Activated naive CD4-positive, alpha-beta T cell treated with Interleukin-2 at 50 U/mL for 16 hours (primary cell): ENCODE data around the gene CSNK2A1.
"Not testable (repeated sequence)": the region's sequence is repeated elsewhere in the genome, so short reads cannot be mapped to it uniquely, and the experiment has no call there.

Experiments
- DNase-seq: peaks from one replicate; pipeline ENCODE4 v3.0.0-alpha.2; 2020

CSNK2A1 gene

DNA sequence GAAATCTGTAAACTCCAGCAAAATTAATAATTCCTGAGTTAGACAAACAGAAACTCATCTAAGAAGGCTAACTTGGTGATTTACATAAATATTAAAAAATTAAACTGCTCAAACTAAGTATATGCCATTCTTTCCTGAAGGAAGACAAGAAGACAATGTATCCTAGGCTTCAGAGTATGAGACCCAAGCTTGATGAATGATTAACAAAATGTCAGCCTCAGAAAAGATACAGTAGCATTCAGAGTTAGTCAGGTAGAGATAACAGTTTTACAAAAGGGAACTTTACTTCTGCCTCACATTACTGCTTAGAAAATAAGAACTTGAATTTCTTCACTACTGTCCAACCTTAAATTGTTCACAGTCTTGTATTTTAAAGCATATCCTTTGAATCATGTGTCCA lies 12.0 kb downstream of the CSNK2A1 start:
- DNase-seq, result no peak

DNA sequence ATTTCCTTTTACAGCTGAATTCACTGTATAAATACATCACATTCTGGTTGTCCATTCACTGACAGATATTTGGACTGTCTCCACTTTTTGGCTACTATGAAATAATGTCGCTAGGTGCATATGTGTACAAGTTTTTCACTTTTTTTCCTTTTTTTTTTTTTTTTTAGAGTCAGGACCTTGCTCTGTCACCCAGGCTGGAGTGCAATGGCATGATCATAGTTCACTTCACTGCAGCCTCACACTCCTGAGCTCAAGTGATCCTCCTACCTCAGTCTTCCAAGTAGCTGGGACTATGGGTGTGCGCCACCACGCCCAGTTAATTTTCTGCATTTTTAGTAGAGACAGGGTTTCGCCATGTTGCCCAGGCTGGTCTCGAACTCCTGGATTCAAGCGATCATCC lies 13.3 kb downstream of the CSNK2A1 start:
- DNase-seq, result no peak

DNA sequence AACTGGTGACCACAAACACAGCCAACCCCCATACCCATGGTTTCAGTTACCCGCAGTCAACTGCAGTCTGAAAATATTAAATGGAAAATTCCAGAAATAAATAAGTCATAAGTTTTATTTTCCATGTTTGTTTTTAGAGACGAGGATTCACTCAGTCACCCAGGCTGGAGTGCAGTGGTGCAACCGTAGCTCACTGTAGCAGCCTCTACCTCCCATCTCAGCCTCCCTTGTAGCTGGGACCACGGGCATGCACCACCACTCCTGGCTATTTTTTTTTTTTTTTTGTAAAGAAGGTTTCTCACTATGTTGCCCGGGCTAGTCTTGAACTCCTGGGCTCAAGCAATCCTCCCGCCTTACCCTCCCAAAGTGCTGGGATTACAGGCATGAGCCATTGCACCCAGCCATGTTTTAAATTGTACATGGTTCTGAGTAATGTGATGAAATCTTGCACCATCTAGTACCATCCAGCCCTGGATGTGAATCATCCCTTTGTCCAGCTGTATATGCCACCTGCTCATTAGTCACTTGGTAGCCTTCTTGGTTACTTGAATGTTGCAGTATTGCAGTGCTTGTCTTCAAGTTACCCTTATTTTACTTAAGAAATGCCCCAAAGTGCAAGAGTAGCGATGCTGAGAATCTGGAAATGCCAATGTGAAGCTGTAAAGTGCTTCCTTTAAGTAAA lies 14.5 kb downstream of the CSNK2A1 start:
- DNase-seq, result no peak

DNA sequence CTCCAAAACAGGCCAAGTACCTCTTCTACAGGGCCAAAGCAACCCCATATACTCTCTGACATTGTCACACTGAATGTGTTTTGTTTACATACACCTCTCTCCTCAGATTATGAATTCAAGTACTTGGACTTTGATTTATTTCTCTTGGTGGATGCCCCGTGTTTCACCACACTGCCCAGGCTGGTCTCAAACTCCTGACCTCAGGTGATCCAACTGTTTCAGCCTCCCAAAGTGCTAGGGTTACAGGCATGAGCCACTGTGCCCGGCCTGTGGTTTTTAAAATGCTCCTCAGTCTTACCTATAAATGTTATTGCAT lies 16.1 kb downstream of the CSNK2A1 start:
- DNase-seq, result no peak

DNA sequence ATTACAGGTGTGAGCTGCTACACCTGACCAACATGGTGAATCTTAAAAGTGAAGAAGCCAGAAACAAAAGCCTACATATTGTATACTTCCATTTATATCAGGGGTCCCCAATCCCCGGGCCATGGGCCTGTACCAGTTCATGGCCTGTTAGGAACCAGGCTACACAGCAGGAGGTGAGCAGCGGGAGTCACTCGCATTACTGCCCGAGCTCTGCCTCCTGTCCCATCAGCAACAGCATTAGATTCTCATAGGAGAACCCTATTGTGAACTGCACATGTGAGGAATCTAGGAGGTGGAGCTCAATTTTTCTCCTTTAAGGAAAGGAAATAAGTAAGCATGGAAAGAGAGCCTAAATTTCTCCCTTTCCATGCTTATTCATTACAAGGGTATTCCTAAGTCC lies 21.7 kb downstream of the CSNK2A1 start:
- no peak for DNase-seq

DNA sequence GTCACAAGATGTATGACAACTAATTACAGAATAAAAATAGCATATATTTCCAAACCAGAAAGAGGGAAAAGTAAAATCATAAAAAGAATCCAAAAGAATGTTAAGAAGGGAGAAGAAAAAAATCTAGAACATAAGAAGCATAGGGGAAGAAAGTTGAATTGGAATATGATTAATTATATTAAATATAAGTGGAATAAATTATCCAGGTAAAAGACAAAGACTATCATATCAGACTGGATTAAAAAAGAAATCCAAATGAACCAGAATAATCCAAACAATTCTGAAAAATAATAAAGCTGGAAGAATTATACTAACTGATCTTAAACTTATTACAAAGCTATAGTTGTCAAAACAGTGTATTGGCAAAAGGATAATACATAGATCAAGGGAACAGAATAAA lies 23.6 kb downstream of the CSNK2A1 start:
- no peak for DNase-seq

DNA sequence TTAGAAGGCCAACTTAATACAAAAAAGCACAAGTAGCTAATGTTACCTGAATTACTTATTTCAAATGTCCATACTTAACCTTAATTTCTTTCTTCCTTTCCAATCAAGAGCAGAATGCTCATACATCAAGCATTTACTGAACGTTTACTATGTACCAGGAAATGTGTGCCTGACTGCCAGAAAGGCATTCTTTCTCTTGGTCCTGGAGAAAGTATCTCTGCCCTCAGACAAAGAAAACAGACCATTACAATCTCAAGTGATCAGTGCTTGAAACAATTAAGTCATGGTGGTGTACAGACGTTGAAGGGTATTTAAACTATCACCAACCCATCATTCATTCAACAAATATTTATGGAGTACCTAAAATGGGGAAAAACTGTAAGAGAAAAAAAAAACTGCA lies 26.4 kb downstream of the CSNK2A1 start:
- DNase-seq, result no peak

DNA sequence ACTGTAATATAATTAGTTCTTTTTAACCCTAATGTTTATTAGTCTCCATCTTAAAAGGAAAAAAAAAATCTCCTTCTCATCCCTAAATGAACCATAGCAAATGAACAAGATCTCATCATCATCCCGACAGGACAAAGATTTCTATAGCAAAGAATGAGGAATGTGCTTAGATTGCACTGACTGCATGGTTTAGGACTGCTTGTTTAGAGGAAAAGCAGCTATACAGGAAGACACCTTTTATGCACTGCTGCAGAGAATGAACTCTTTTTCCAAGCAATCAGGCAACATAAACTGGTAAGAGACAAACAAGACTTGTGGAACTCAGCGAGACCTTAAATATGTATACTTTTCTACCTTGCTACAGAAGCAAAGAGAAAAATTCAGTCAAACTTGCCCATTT lies 26.8 kb downstream of the CSNK2A1 start:
- no peak for DNase-seq

DNA sequence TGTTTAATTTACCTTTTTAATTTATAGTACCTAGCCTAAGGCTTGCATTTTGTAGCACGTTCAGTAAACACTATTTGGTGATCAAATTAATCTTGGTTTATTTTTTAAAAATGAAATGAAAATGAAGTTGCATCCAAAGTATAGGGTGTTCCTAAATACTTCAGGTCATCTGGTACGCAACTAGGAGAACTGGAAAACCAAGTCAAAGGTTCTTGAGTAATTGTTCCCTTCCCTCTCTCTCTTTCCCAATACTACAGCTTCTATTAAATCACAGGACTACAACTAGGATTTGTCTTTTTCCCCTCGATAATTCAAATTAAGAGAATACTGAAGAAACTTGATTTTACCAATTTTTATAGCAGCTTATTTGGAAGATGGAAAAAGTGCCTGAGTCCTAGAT lies 27.9 kb downstream of the CSNK2A1 start:
- DNase-seq, result no peak

DNA sequence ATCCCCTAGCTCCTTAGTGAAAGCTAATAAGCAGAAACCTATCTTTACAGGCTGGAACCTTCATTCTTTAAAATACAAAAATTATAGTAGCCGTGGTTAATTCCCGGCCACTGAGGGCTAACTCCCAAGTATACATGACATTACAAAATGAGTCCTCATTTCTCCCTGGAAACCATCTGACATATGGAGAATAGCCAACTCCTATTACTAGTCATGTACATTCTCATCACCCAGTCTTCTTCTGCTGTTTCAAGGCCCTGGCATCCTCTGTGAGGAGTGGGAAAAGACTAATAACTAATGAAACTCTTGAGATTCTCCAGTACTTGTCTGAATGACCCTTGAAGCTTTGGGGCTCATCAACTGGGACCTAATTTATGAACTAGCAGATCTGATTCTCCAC lies 30.2 kb downstream of the CSNK2A1 start:
- DNase-seq, result no peak

DNA sequence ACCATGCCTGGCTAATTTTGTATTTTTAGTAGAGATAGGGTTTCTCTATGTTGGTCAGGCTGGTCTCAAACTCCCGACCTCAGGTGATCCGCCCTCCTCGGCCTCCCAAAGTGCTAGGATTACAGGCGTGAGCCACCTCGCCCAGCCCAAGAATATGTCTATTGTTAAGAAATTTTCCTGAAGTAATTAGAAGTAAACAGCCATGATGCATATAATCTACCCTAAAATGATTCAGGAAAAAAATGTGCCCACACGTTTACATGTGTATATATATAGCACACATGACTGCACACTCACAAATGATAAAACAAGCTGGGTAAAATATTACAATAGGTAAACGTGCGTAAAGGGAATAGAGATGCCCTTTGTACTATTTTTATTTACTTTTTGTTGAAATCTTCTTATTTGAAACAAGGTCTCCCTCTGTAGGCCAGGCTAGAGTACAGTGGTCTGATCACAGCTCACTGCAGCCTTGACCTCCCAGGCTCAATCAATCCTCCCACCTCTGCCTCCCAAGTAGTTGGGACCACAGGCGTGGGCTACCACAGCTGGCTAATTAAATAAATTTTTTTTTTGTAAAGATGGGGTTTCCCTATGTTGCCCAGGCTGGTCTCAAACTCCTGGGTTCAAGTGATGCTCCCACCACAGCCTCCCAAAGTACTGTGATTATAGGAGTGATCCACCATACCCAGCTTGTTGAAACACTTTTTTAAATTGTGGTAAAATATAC lies 33.1 kb downstream of the CSNK2A1 start:
- DNase-seq, result not testable (repeated sequence)

DNA sequence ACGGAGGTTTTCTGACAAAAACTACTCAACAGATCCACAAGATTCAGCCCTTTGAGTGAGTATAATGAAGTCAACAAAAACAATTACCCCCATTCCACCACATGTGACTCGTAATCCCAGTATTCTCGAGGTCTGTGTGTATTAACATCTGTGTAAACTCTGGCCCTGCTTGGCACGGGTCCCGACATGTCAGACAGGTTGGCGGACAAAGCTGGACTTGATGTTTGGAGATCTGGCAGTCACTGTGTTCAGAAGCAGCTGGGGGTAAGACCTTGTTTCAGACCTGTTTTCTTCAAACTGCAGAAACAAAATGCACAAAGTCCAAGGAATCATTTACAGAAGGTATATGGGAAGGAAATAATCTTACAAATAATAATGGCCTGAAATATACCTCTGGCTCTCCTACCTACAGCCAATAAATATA lies 35.2 kb downstream of the CSNK2A1 start:
- not testable (repeated sequence) for DNase-seq

DNA sequence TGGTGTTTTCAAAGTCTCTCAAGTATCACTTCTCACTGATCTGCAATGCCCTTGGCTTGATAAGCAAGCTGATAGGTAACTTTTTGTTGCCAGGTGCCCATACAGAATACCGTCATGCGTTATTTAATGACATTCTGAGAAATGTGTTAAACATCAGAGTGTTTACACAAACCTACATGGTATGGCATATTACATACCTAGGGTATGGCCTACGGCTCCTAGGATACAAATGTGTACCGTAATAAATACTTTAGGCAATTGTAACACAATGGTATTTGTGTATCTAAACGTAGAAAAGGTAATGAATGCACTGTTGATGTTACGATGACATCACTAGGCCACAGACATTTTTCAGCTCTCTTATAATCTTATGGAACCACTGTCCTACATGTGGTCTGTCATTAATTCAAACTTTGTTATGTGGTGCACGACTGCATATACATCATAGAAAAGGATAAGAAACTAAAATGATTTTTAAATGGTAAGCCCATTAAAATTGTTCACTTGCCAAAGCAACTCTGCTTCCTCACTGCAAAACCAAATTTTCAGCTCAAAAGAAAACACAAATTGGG lies 35.7 kb downstream of the CSNK2A1 start:
- no peak for DNase-seq

DNA sequence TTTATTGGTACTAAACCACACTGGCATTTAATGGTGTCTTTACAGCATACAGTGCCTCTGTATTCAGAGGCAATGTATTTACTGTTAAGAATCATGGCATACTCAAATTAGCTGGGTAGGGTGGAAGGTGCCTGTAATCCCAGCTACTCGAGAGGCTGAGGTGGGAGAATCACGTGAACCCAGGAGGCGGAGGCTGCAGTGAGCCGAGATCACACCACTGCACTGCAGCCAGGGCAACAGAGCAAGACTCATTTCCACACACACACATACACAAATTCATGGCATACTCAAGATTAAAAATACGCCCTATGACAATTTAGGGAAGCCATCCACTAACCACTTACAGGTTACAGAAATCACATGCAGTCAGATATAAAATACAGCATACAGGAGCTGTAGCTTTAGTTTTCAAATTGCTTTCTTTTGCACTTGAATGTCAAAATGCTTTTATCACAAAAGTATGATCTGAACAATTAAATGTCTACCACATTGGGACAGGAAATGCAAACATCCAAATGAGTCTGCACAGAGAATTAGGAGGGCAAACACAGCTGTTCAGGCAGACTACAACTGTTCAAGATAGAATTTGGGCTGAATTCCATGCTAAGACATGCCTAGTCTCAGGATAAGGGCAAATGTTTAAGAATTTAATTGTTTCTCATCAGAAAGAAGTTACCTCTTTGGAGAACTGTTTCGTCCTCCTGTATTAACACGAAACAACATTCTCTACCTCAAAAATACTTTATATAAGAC lies 36.4 kb downstream of the CSNK2A1 start:
- no peak for DNase-seq

DNA sequence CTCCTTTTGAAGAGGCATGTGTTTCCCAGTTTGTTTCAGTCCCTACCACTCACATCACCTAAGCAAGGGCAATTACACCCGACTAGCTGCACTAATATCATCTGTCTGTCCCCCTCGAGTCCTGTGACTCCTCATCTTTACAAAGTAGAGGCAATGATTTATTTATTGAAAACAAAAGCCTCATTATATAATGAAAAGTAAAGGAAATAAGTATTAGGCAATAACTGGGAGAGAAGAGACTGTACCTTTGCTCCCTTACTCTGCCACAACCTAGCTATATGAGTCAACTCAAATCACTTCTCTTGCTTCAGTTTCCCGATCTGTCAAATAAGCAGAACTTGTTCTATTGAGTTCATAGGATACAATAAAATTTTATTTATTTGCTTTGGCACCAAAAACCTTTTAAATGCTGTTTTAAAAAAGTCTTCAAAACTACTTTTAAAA lies 38.9 kb downstream of the CSNK2A1 start:
- DNase-seq, result no peak

DNA sequence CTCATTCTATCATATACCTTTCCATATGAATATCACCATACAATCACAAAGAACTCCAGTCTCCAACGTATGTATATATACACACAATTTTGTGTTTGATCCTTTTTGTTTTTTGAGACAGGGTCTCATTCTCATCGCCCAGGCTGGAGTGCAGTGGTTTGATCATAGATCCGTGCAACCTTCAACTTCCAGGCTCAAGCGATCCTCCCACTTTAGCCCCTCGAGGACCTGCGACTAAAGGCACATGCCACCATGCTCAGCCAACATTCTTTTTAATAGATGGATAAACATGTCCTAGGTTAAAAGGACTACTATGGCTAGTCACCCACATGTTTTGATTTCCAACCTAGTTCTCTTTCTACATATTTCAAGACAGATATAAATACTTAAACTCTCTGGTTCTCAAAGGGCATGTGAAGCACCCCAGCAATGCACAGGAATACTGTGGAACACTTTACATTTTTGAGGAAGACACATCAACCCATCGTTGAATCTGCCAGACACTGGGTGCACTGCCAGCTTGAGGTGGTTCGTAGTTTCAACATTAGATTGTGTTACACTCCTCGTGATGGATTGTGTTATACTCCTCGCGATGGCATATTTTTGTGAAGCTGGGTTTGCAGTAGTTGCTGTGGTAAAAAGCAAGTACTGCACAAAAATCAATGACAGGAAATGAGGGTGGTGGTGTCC lies 40.4 kb downstream of the CSNK2A1 start:
- DNase-seq, result no peak

DNA sequence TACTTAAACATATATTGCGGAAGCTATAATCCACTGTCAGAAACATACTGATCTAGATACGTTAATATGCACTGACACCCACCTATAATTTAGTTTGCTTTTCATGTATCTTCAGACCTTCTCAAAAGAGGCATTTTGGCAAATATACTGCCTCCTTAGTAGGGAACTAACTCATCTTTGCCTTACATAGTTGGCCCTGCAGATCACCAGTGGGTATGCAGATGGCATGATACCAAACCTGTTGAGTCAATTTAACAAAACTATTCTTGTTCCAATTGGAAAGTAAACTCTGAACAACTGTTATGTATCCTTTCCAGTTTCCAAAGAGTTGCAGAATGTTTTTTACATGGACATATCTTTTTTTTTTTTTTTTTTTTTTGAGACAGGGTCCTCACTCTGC lies 45.6 kb downstream of the CSNK2A1 start:
- no peak for DNase-seq

DNA sequence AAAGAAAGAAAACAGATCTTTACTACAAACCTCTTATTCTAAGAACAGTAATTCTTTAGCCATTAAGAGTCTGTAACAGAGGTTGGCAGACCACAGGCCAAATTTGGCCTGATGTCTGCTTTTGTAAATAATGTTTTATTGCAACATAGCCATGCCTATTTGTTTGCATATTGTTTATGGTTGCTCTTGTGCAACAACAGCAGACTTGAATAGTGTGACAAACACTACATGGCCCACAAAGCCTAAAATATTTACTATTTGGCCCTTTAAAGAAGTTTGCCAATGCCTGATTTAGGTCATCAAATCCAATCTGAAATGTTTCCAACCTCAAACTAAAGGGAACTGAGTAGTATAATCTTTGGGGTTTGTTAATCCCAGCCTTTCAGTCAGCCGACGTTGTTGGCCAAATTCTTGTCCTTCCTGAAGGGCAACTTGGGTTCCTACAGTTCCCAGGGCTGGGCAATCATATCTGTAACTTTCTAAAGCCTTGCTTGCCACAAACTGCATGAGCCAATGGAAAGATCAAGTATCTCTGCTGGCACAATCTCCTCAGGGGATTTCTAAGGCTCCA lies 47.4 kb downstream of the CSNK2A1 start:
- DNase-seq, result no peak

DNA sequence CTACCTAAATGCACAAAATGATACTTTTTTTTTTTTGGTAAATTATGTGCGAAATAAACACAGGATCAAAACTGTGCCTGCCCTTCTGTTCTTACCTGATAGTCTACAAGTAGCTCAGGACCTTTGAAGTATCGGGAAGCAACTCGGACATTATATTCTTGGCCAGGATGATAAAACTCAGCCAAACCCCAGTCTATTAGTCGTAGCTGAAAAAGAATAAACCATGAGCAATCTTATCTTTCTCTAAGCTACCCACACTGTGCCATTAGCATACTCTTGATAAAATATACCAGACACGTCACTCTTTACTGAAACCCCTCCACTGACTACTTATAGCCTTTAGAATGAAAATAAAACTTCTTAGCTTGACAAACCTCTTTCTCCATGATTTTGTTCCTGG lies 51.4 kb downstream of the CSNK2A1 start:
- DNase-seq, result no peak

DNA sequence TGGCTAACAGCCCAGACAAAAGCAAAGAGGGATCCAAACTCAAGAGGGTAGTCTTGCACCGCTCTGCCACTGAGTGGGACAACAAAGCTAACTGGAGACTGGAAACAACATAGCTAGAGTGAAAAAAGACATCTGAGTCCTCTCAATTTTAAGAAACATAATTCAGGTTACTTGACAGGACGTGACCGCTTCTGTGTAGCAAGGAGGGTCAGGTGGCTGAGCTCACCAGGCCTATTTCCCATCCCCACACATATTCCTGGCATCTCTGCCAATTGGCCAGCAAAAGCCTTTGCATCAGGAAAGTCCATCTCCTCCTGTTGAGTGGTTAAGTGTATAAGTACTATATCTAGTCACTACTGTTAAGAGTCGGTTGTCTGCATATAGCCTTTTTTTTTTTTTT lies 55.9 kb downstream of the CSNK2A1 start:
- no peak for DNase-seq

DNA sequence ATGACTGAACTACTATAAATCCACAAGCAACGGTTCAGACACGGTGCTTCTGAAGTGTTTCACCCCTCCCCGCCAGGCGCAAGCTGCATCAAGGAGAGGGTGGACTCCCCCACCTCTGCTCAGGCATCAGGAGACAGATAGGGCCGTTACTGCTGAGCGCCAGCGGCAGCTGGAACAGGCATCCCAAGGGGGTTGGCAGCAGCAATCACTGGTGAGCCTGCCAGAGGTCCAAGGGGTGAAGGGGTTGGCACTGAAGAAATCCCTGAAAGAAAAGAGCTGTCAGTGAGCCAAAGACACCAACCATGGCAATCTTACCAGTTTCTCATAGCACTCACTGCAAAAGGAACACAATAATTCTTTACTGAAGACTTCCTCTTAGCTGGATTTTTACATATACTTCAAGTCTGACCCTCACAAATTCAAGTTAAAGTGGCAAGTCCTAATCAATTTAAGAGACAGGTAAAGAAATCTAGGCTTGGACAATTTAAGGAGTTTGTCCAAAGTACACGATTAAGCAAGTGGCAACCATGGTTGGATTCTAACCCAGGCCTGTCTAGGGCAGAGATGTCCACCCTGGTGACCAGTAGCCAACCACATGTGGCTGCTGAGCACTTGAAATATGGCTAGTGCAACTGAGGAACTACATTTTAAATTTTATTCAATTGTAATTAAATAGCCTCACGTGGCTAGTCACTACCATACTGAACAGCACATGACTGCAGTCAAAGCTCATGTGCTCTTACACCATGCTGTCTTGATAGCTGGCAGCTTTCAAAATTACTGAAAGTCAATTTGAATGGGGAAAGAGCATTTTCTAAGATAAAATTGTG lies 59.6 kb downstream of the CSNK2A1 start:
- DNase-seq, result no peak

DNA sequence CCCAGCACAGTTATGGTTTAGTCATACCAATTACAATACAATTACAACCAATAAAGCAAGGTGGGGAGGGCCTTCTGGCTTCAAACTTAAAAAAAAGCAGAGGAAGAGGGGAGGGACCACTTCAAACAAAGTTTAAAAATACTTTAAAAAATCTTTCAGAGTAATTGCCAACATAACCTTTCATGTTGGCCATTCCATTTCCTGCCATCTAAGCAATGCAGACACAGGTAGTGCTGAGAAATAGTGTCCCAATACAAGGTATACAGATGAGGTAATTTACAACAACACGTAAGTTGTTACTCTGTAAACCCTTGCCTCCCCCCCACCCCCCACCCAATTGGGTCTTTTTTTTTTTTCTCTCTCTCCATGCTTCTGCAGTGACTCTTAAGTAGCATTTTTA lies 62.4 kb downstream of the CSNK2A1 start:
- DNase-seq, result no peak
